HEK293 (cell line): ENCODE measurements around the gene ADAMTS17.

Experiments
- CTCF ChIA-PET: fragments of 350-600 bp; formaldehyde crosslinking; extraction: SDS; loops from one replicate; lab custom pipeline; 2021; ENCODE audit warnings: antibody characterized with exemption; lab: Yijun Ruan, JAX
- POLR2A ChIA-PET: fragments of 300-600 bp; formaldehyde crosslinking; extraction: SDS; loops from one replicate; lab custom pipeline; 2020; ENCODE audit warnings: antibody characterized with exemption, inconsistent platforms; lab: Yijun Ruan, JAX
- H3K27ac ChIP-seq: fragments of 200-500 bp; sonication (Bioruptor generic); 2 replicates; pipeline ENCODE4 v1.5.1; 2014; ENCODE audit warnings: low read depth, low read length, control low read depth, inconsistent platforms; ENCODE audit errors: extremely low read depth
- H3K36me3 ChIP-seq, 2 experiments: fragments of 200-500 bp in 1 of 2; sonication (Bioruptor generic) in 1 of 2; 1 replicate in 1 of 2; 2 replicates in 1 of 2; pipeline ENCODE4 v1.5.1; 2014 to 2017; ENCODE audit warnings: inconsistent platforms in 2 of 2, low read length in 2 of 2; ENCODE audit not compliant: control insufficient read depth in 2 of 2, insufficient read depth in 1 of 2
- H3K4me1 ChIP-seq: fragments of 200-500 bp; sonication (Bioruptor generic); 2 replicates; pipeline ENCODE4 v1.5.1; 2014; ENCODE audit warnings: mild to moderate bottlenecking, low read length, inconsistent platforms; ENCODE audit not compliant: control insufficient read depth, insufficient read depth
- H3K4me3 ChIP-seq: 2 replicates; pipeline ENCODE4 v1.5.1; 2011; ENCODE audit warnings: low read depth, mild to moderate bottlenecking, control low read depth, low read length, moderate library complexity
- H3K9me3 ChIP-seq: fragments of 200-500 bp; sonication (Bioruptor generic); 2 replicates; pipeline ENCODE4 v1.5.1; 2014; ENCODE audit warnings: low read depth, low read length, inconsistent platforms; ENCODE audit not compliant: control insufficient read depth, insufficient read depth
- FEZF1 ChIP-seq: fragments of 450-650 bp; formaldehyde crosslinking; IDR thresholded peaks from 2 replicates; pipeline ENCODE4 v1.5.1; 2016; ENCODE audit warnings: missing biosample characterization, missing genetic modification characterization
- INSM2 ChIP-seq: fragments of 450-650 bp; formaldehyde crosslinking; IDR thresholded peaks from 2 replicates; pipeline ENCODE4 v1.5.1; 2016; ENCODE audit warnings: missing biosample characterization, missing genetic modification characterization
- KLF16 ChIP-seq: fragments of 450-650 bp; formaldehyde crosslinking; IDR thresholded peaks from 2 replicates; pipeline ENCODE4 v1.5.1; 2017; ENCODE audit warnings: missing biosample characterization, missing genetic modification characterization
- OSR2 ChIP-seq: fragments of 450-650 bp; formaldehyde crosslinking; IDR thresholded peaks from 2 replicates; pipeline ENCODE4 v1.5.1; 2016; ENCODE audit warnings: missing biosample characterization, missing genetic modification characterization
- PRDM6 ChIP-seq: fragments of 450-650 bp; formaldehyde crosslinking; IDR thresholded peaks from 2 replicates; pipeline ENCODE4 v1.5.1; 2017; ENCODE audit warnings: missing biosample characterization, missing genetic modification characterization
- TSHZ1 ChIP-seq: fragments of 450-650 bp; formaldehyde crosslinking; IDR thresholded peaks from 2 replicates; pipeline ENCODE4 v1.5.1; 2016; ENCODE audit warnings: missing biosample characterization, missing genetic modification characterization, borderline replicate concordance
- WT1 ChIP-seq: fragments of 450-650 bp; formaldehyde crosslinking; IDR thresholded peaks from 2 replicates; pipeline ENCODE4 v1.5.1; 2016; ENCODE audit warnings: missing biosample characterization, missing genetic modification characterization
- ZEB2 ChIP-seq: fragments of 450-650 bp; formaldehyde crosslinking; IDR thresholded peaks from 2 replicates; pipeline ENCODE4 v1.5.1; 2016; ENCODE audit warnings: missing biosample characterization, missing genetic modification characterization
- ZNF10 ChIP-seq: fragments of 450-650 bp; formaldehyde crosslinking; IDR thresholded peaks from 2 replicates; pipeline ENCODE4 v1.5.1; 2017; ENCODE audit warnings: missing biosample characterization, missing genetic modification characterization
- ZNF362 ChIP-seq: fragments of 450-650 bp; formaldehyde crosslinking; IDR thresholded peaks from 2 replicates; pipeline ENCODE4 v1.5.1; 2016; ENCODE audit warnings: missing biosample characterization, missing genetic modification characterization
- ZNF366 ChIP-seq: fragments of 450-650 bp; formaldehyde crosslinking; conservative IDR thresholded peaks from 2 replicates; pipeline ENCODE4 v1.5.1; 2016; ENCODE audit warnings: missing biosample characterization, missing genetic modification characterization
- ZNF398 ChIP-seq: fragments of 450-650 bp; formaldehyde crosslinking; IDR thresholded peaks from 2 replicates; pipeline ENCODE4 v1.5.1; 2017; ENCODE audit warnings: missing biosample characterization, missing genetic modification characterization
- ZNF580 ChIP-seq: fragments of 450-650 bp; formaldehyde crosslinking; IDR thresholded peaks from 2 replicates; pipeline ENCODE4 v1.5.1; 2016; ENCODE audit warnings: missing biosample characterization, missing genetic modification characterization
- ZNF596 ChIP-seq: fragments of 450-650 bp; IDR thresholded peaks from 2 replicates; pipeline ENCODE4 v1.5.0; 2018; ENCODE audit warnings: missing biosample characterization, mild to moderate bottlenecking, missing genetic modification characterization, moderate library complexity
- ZNF639 ChIP-seq: fragments of 450-650 bp; formaldehyde crosslinking; IDR thresholded peaks from 2 replicates; pipeline ENCODE4 v1.5.1; 2016; ENCODE audit warnings: missing biosample characterization, missing genetic modification characterization
- ZNF791 ChIP-seq: fragments of 450-650 bp; formaldehyde crosslinking; IDR thresholded peaks from 2 replicates; pipeline ENCODE4 v1.5.1; 2016; ENCODE audit warnings: missing biosample characterization, missing genetic modification characterization
- ZSCAN23 ChIP-seq: fragments of 450-650 bp; formaldehyde crosslinking; IDR thresholded peaks from 2 replicates; pipeline ENCODE4 v1.5.1; 2016; ENCODE audit warnings: missing biosample characterization, missing genetic modification characterization

Gene ADAMTS17

GRCh38 chr15:100248236-100248635, 93.5 kb downstream of the ADAMTS17 start:
- Histone ChIP-seq H3K4me3 (no peak overlapping the region), H3K4me1 (no peaks in the 10 kb centered on the region), H3K27ac (no peak overlapping the region), H3K36me3 (no peaks in the 10 kb centered on the region), H3K9me3 (no peaks in the 10 kb centered on the region)
- TF ChIP-seq ZNF398 = no peak
- TF ChIP-seq ZNF10 (tag by site-specific recombination) = no peak
- TF ChIP-seq TSHZ1 (tag by site-specific recombination) = no peak
- no peak for TF ChIP-seq KLF16 (tag by site-specific recombination)
- TF ChIP-seq FEZF1 (tag by site-specific recombination) = no peak
- TF ChIP-seq ZSCAN23 (tag by site-specific recombination) = no peak
- TF ChIP-seq INSM2 (tag by site-specific recombination) = no peak
- no peak for TF ChIP-seq ZEB2 (tag by site-specific recombination)
- TF ChIP-seq OSR2 (tag by site-specific recombination) = no peak
- no peak for TF ChIP-seq WT1 (tag by site-specific recombination)
- TF ChIP-seq ZNF639 = no peak
- TF ChIP-seq ZNF580 (tag by site-specific recombination) = no peak
- no peak for TF ChIP-seq ZNF791 (tag by site-specific recombination)
- TF ChIP-seq ZNF596 (tag by site-specific recombination) = no peak
- no peak for TF ChIP-seq ZNF362
- no peak for TF ChIP-seq ZNF366
- TF ChIP-seq PRDM6 = no peak
- POLR2A ChIA-PET = no interaction called here
- CTCF ChIA-PET = interaction anchor here (0.7 kb wide), 1 partner anchor 350 kb away, joined by 4 read pairs; no protein-coding TSS in a partner anchor
